Osteoblast (primary cell): ENCODE results near the gene CARD6. TPM values are rescaled to one million over a fixed set of nuclear protein-coding genes. Genes with fewer than 3 reads are reported as not detected.

Experiments used
- DNase-seq: peaks from one replicate; pipeline ENCODE4 v3.0.0; 2011; ENCODE audit warnings: low spot score, mixed read lengths; ENCODE audit not compliant: insufficient read length; ENCODE audit errors: missing footprints
- H2AFZ ChIP-seq: 2 replicates; pipeline ENCODE4 v1.6.0; 2011; ENCODE audit warnings: mild to moderate bottlenecking, low read length
- H3K27ac ChIP-seq: 2 replicates; pipeline ENCODE4 v1.5.1; 2011; ENCODE audit warnings: mild to moderate bottlenecking, low read depth, low read length, moderate library complexity
- H3K27me3 ChIP-seq: 2 replicates; pipeline ENCODE4 v1.6.0; 2012; ENCODE audit warnings: mild to moderate bottlenecking, control low read depth, inconsistent platforms, low read length, moderate library complexity; ENCODE audit not compliant: insufficient read depth
- H3K36me3 ChIP-seq: 2 replicates; pipeline ENCODE4 v1.5.1; 2011; ENCODE audit warnings: mild to moderate bottlenecking, low read length, control low read depth, moderate library complexity; ENCODE audit not compliant: insufficient read depth
- H3K4me1 ChIP-seq: 2 replicates; pipeline ENCODE4 v1.5.1; 2011; ENCODE audit warnings: mild to moderate bottlenecking, low read length, control low read depth, moderate library complexity; ENCODE audit not compliant: insufficient read depth
- H3K4me2 ChIP-seq: 2 replicates; pipeline ENCODE4 v1.6.0; 2011; ENCODE audit warnings: mild to moderate bottlenecking, low read length; ENCODE audit not compliant: insufficient read depth
- H3K4me3 ChIP-seq: fragments of 200-600 bp; sonication (generic); 3 replicates; pipeline ENCODE4 v1.5.1; 2012; ENCODE audit warnings: mild to moderate bottlenecking, low read length, inconsistent platforms; ENCODE audit not compliant: insufficient read depth
- H3K79me2 ChIP-seq: 2 replicates; pipeline ENCODE4 v1.6.0; 2012; ENCODE audit warnings: mild to moderate bottlenecking, low read length, control low read depth, inconsistent platforms; ENCODE audit not compliant: insufficient read depth
- H3K9me3 ChIP-seq: 2 replicates; pipeline ENCODE4 v1.5.1; 2011; ENCODE audit warnings: low read depth, low read length, control low read depth
- H4K20me1 ChIP-seq: 2 replicates; pipeline ENCODE4 v1.6.0; 2012; ENCODE audit warnings: mild to moderate bottlenecking, low read length, control low read depth; ENCODE audit not compliant: insufficient read depth
- CTCF ChIP-seq: IDR thresholded peaks from 2 replicates; pipeline ENCODE4 v1.5.1; 2011; ENCODE audit warnings: mild to moderate bottlenecking, low read depth, low read length, moderate library complexity; ENCODE audit errors: extremely low read depth
- total RNA-seq: library from RNA; depleted of rRNA; stranded (reverse); fragments of >200 nt; gene quantifications from 2 replicates; pipeline ENCODE4 v1.2.3, GENCODE V29; 2012

Gene CARD6
- total RNA-seq, 1 donor: 19.5 TPM

DNA sequence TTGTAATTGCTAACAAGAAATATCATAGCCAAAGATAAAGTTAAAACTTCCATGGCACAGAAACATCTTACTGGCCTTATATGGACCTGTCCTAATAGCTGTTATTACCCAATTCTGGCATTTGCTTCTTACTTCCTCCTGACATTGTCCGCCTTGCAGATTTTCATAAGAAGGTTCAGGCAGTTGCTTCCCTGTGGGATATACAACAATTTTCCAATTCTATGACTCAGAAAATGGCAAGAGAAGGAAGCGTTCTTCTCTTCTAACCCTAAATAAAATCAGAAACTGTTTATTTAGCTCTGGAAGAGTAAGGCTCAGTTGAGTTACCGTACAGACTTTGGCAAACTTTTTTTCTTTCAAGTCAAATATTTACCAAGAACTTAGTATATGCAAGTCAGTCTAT, 44.7 kb upstream of the CARD6 start:
- Histone ChIP-seq H3K27me3 (no peaks in the 10 kb centered on the region), H3K4me2 (peak overlapping the region; percentile 77), H3K4me3 (peak overlapping the region; percentile 96), H3K27ac (peak overlapping the region; percentile 34), H3K36me3 (peaks cover 3% of the 10 kb centered on the region), H3K9me3 (no peaks in the 10 kb centered on the region), H3K79me2 (peaks cover 61% of the 10 kb centered on the region), H2AFZ (no peak overlapping the region), H3K4me1 (peaks cover 24% of the 10 kb centered on the region), H4K20me1 (peaks cover 38% of the 10 kb centered on the region)
- DNase-seq: no peak
- no peak for TF ChIP-seq CTCF

- Histone ChIP-seq H3K79me2 (peaks cover 52% of the 10 kb centered on the region), H4K20me1 (peaks cover 29% of the 10 kb centered on the region), H3K27me3 (no peaks in the 10 kb centered on the region), H3K4me3 (peak overlapping the region; percentile 96), H3K9me3 (no peaks in the 10 kb centered on the region), H3K4me2 (peak overlapping the region; percentile 77), H3K27ac (peak overlapping the region; percentile 70), H3K4me1 (peaks cover 18% of the 10 kb centered on the region), H2AFZ (peak overlapping the region; percentile 93), H3K36me3 (peaks cover 3% of the 10 kb centered on the region)
- TF ChIP-seq CTCF: no peak
- DNase-seq: peak; percentile 94
Measured at GRCh38 chr5:40797273-40798011, 43.7 kb upstream of the CARD6 start.

DNA sequence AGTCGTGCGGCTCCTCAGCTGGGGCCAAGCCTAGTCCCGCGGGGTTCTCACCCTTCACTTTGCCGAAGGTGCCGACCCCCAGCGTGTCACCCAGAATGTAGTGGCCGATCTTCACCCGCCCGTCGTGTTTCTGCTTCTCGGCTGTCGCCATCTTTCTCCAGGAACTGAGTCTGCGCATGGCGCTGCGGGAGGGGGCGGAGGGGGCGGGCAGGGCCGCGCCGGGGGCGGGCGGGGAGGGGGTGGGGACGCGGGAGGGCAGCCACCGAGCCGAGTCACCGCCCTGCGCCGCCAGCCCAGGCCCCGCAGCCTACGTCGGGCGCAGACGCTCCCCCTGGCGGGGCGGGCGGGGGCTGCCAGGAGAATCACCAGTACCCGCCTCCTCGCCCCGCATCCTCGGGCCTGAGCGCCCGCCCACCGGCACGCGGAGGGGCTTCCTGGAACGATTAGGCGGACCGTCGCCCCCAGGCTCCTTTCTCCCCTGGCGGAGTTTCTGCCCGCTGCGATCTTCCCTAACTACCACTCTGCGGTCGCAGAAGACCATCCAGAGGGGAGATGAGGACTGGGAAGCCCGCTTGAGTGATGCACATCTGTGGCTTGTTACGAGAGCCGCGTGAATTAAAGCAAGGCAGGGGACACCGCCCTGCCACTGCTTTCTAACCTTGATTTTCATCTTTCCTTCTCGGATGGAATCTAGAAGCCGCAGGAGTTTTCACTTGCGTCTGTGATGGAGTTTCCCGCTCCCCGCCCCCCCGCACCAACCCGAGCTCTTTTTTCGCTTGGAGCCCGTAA, 43.0 kb upstream of the CARD6 start, which contains the start of gene PRKAA1:
Gene PRKAA1, minus strand, starts transcription at position 363 of the 789 bp plus-strand sequence. Its CDS starts 185 bp downstream, at position 178.
- peak within 1 kb of the TSS; percentile 88 for H3K27ac ChIP-seq
- peaks cover 18% of the 10 kb centered on the region for H3K4me1 ChIP-seq
- H2AFZ ChIP-seq: peak within 1 kb of the TSS; percentile 100
- H3K27me3 ChIP-seq: no peaks in the 10 kb centered on the region
- peaks cover 3% of the 10 kb centered on the region for H3K36me3 ChIP-seq
- peaks cover 24% of the 10 kb centered on the region for H4K20me1 ChIP-seq
- peak within 1 kb of the TSS; percentile 96 for H3K4me2 ChIP-seq
- no peaks in the 10 kb centered on the region for H3K9me3 ChIP-seq
- peaks cover 44% of the 10 kb centered on the region for H3K79me2 ChIP-seq
- peak; percentile 99 for DNase-seq
- peak within 1 kb of the TSS; percentile 96 for H3K4me3 ChIP-seq
- TF ChIP-seq CTCF: peak; percentile 36

- Histone ChIP-seq H3K27me3 (no peaks in the 10 kb centered on the region), H2AFZ (peak overlapping the region; percentile 100), H3K79me2 (peaks cover 38% of the 10 kb centered on the region), H4K20me1 (peaks cover 19% of the 10 kb centered on the region), H3K4me3 (peak overlapping the region; percentile 96), H3K27ac (peak overlapping the region; percentile 88), H3K36me3 (peaks cover 3% of the 10 kb centered on the region), H3K9me3 (no peaks in the 10 kb centered on the region), H3K4me2 (peak overlapping the region; percentile 96), H3K4me1 (peaks cover 18% of the 10 kb centered on the region)
- DNase-seq: peak; percentile 96
- TF ChIP-seq CTCF: no peak
Measured at GRCh38 chr5:40798801-40799210, 42.4 kb upstream of the CARD6 start.
